LNCAP (cell line): ENCODE results near the gene ZNF579.

Source experiments
- CTCF ChIP-seq: fragments of 450-650 bp; IDR thresholded peaks from 2 replicates; pipeline ENCODE4 v1.5.1; 2017; ENCODE audit warnings: mild to moderate bottlenecking

ZNF579 gene

GRCh38 chr19:55579766-55580621 is 654 bp downstream of the ZNF579 start:
- no peak for TF ChIP-seq CTCF

GRCh38 chr19:55578761-55579747 is 1.6 kb downstream of the ZNF579 start:
- TF ChIP-seq CTCF = no peak

- no peak for TF ChIP-seq CTCF
These were observed 2.5 kb downstream of the ZNF579 start for GRCh38 chr19:55578031-55578760.

- TF ChIP-seq CTCF = no peak
These were observed 3.9 kb downstream of the ZNF579 start for GRCh38 chr19:55576746-55577145.

- TF ChIP-seq CTCF = no peak
These were observed 12.8 kb downstream of the ZNF579 start for GRCh38 chr19:55567708-55568328.

- TF ChIP-seq CTCF = no peak
These were observed 13.8 kb downstream of the ZNF579 start for GRCh38 chr19:55566823-55567222.
